OCI-LY1 (cell line): Measurements from ENCODE around the gene DNAJB11.

Experiments used
- EZH2 ChIP-seq: fragments of 200-600 bp; sonication (generic), shearing (Covaris generic); IDR thresholded peaks from 2 replicates; pipeline ENCODE4 v1.8.0; 2017; ENCODE audit warnings: borderline replicate concordance, mixed run types, mild to moderate bottlenecking, antibody characterized with exemption, low read length, moderate library complexity, mixed read lengths
- TF ChIP-seq, protein P1 (sequence below): fragments of 200-600 bp; sonication (generic), shearing (Covaris generic); IDR thresholded peaks from 2 replicates; pipeline ENCODE4 v1.5.1; 2017; ENCODE audit warnings: mild to moderate bottlenecking, antibody characterized with exemption, low read length, moderate library complexity, mixed read lengths

DNA sequence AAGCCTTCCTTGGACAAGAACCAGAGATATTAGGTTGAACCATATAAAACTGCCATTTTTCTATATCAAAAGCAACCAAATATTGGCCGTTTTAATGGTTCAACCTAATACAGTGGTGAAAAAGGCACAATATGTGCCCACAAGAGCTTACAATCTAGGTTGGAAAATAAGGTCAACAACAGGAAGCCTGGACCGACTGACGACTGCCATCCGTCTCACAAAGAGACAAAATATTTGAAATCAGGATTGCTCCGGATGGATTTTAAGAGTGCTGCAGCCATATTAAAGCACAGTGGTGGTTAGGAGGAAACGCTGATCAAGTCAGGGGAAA is 43.7 kb downstream of the DNAJB11 start:
- no peak for TF ChIP-seq EZH2
- TF ChIP-seq, protein P1, sequence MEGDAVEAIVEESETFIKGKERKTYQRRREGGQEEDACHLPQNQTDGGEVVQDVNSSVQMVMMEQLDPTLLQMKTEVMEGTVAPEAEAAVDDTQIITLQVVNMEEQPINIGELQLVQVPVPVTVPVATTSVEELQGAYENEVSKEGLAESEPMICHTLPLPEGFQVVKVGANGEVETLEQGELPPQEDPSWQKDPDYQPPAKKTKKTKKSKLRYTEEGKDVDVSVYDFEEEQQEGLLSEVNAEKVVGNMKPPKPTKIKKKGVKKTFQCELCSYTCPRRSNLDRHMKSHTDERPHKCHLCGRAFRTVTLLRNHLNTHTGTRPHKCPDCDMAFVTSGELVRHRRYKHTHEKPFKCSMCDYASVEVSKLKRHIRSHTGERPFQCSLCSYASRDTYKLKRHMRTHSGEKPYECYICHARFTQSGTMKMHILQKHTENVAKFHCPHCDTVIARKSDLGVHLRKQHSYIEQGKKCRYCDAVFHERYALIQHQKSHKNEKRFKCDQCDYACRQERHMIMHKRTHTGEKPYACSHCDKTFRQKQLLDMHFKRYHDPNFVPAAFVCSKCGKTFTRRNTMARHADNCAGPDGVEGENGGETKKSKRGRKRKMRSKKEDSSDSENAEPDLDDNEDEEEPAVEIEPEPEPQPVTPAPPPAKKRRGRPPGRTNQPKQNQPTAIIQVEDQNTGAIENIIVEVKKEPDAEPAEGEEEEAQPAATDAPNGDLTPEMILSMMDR: no peak
